Gastroesophageal sphincter (tissue), 3 donors: ENCODE data around the gene NHS.

Experiments used
- EP300 ChIP-seq: sonication (generic); formaldehyde crosslinking; IDR thresholded peaks from one replicate; pipeline ENCODE4 v1.6.1; 2017; ENCODE audit warnings: antibody characterized with exemption, mild to moderate bottlenecking
- POLR2A ChIP-seq, 2 donors: fragments of 450-650 bp; IDR thresholded peaks; one replicate each; pipeline ENCODE4 v1.6.1; 2017; ENCODE audit warnings: antibody characterized with exemption in 2 of 2, mild to moderate bottlenecking in 2 of 2, moderate library complexity in 1 of 2
- POLR2AphosphoS5 ChIP-seq: sonication (generic); formaldehyde crosslinking; IDR thresholded peaks from one replicate; pipeline ENCODE4 v1.6.1; 2017; ENCODE audit warnings: antibody characterized with exemption
- TF ChIP-seq, protein P1 (sequence below), 4 experiments: fragments of 200-600 bp in 2 of 4; fragments of 450-650 bp in 2 of 4; sonication (generic) in 1 of 4; IDR thresholded peaks; one replicate each; pipeline ENCODE4 v1.5.1; 2017 to 2019; ENCODE audit warnings: antibody characterized with exemption in 4 of 4, mild to moderate bottlenecking in 2 of 4, moderate library complexity in 2 of 4

- TF ChIP-seq EP300 = no peak
- TF ChIP-seq POLR2A (IDR thresholded peaks at IDR 0.05) = no peak
- no peak for TF ChIP-seq POLR2AphosphoS5
- TF ChIP-seq, protein P1, sequence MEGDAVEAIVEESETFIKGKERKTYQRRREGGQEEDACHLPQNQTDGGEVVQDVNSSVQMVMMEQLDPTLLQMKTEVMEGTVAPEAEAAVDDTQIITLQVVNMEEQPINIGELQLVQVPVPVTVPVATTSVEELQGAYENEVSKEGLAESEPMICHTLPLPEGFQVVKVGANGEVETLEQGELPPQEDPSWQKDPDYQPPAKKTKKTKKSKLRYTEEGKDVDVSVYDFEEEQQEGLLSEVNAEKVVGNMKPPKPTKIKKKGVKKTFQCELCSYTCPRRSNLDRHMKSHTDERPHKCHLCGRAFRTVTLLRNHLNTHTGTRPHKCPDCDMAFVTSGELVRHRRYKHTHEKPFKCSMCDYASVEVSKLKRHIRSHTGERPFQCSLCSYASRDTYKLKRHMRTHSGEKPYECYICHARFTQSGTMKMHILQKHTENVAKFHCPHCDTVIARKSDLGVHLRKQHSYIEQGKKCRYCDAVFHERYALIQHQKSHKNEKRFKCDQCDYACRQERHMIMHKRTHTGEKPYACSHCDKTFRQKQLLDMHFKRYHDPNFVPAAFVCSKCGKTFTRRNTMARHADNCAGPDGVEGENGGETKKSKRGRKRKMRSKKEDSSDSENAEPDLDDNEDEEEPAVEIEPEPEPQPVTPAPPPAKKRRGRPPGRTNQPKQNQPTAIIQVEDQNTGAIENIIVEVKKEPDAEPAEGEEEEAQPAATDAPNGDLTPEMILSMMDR (IDR thresholded peaks at IDR 0.05) = no peak
Observed at GRCh38 chrX:17732138-17732783, 357.3 kb downstream of the NHS start.
